Liver (tissue), 9 donors: ENCODE measurements around the gene ABLIM2. TPM values are rescaled to one million over a fixed set of nuclear protein-coding genes. Genes with fewer than 3 reads are reported as not detected.

Experiments
- DNase-seq: peaks from one replicate; pipeline ENCODE4 v3.0.0-alpha.2; 2017; ENCODE audit warnings: low spot score
- H3K27ac ChIP-seq, 2 donors: one replicate each; pipeline ENCODE4 v1.7.0; 2013; ENCODE audit warnings: inconsistent platforms in 2 of 2, low read length in 2 of 2, control low read depth in 1 of 2, low read depth in 1 of 2, mild to moderate bottlenecking in 1 of 2
- H3K27me3 ChIP-seq, 4 donors: one replicate each; pipeline versions ENCODE4 v1.6.1 to v1.7.0; 2013; ENCODE audit warnings: low read length in 3 of 4, inconsistent platforms in 1 of 4, mild to moderate bottlenecking in 1 of 4, moderate library complexity in 1 of 4; ENCODE audit not compliant: control insufficient read depth in 4 of 4, insufficient read depth in 4 of 4
- H3K36me3 ChIP-seq, 4 donors: one replicate each; pipeline versions ENCODE4 v1.6.1 to v1.7.0; 2013; ENCODE audit warnings: low read length in 3 of 4, mild to moderate bottlenecking in 3 of 4, low read depth in 1 of 4, moderate library complexity in 1 of 4; ENCODE audit not compliant: control insufficient read depth in 4 of 4, insufficient read depth in 3 of 4
- H3K4me1 ChIP-seq, 4 donors: one replicate each; pipeline versions ENCODE4 v1.6.1 to v1.7.0; 2013; ENCODE audit warnings: low read length in 3 of 4, mild to moderate bottlenecking in 3 of 4, moderate library complexity in 1 of 4; ENCODE audit not compliant: control insufficient read depth in 4 of 4, insufficient read depth in 4 of 4
- H3K4me3 ChIP-seq, 3 donors: one replicate each; pipeline versions ENCODE4 v1.6.1 to v1.7.0; 2013; ENCODE audit warnings: low read length in 3 of 3, control low read depth in 1 of 3, low read depth in 1 of 3, mild to moderate bottlenecking in 1 of 3
- H3K9ac ChIP-seq, 2 donors: one replicate each; pipeline ENCODE4 v1.7.0; 2013; ENCODE audit warnings: low read length in 2 of 2, mild to moderate bottlenecking in 2 of 2, moderate library complexity in 2 of 2, control low read depth in 1 of 2, low read depth in 1 of 2
- H3K9me3 ChIP-seq, 4 donors: one replicate each; pipeline versions ENCODE4 v1.6.1 to v1.7.0; 2013; ENCODE audit warnings: low read length in 3 of 4; ENCODE audit not compliant: control insufficient read depth in 4 of 4
- ATF3 ChIP-seq: IDR thresholded peaks from 2 replicates; pipeline ENCODE4 v1.6.1; 2016; ENCODE audit warnings: antibody characterized with exemption
- CTCF ChIP-seq: fragments of 150-350 bp; IDR thresholded peaks from 2 replicates; pipeline ENCODE4 v1.5.1; 2017; ENCODE audit warnings: improper control_type of control experiment, low read depth, low read length; ENCODE audit not compliant: missing input control
- EGR1 ChIP-seq, 2 donors: IDR thresholded peaks; 2 replicates each; pipeline ENCODE4 v1.6.1; 2016 to 2018; ENCODE audit warnings: antibody characterized with exemption in 2 of 2, low read depth in 2 of 2
- FOXA2 ChIP-seq: IDR thresholded peaks from 2 replicates; pipeline ENCODE4 v1.6.1; 2016; ENCODE audit warnings: antibody characterized with exemption
- GABPA ChIP-seq, 2 donors: IDR thresholded peaks in 1 of 2; conservative IDR thresholded peaks in 1 of 2; 2 replicates each; pipeline ENCODE4 v1.6.1; 2016; ENCODE audit warnings: antibody characterized with exemption in 2 of 2, mild to moderate bottlenecking in 1 of 2, moderate library complexity in 1 of 2
- HNF4A ChIP-seq, 2 donors: conservative IDR thresholded peaks; 2 replicates each; pipeline ENCODE4 v1.6.1; 2016; ENCODE audit warnings: antibody characterized with exemption in 2 of 2, mild to moderate bottlenecking in 2 of 2
- JUND ChIP-seq, 2 donors: IDR thresholded peaks; 2 replicates each; pipeline ENCODE4 v1.6.1; 2016; ENCODE audit warnings: antibody characterized with exemption in 2 of 2
- MAX ChIP-seq: IDR thresholded peaks from 2 replicates; pipeline ENCODE4 v1.6.1; 2016; ENCODE audit warnings: antibody characterized with exemption
- REST ChIP-seq: IDR thresholded peaks from 2 replicates; pipeline ENCODE4 v1.6.1; 2016; ENCODE audit warnings: antibody characterized with exemption, mild to moderate bottlenecking
- YY1 ChIP-seq: IDR thresholded peaks from 2 replicates; pipeline ENCODE4 v1.6.1; 2016; ENCODE audit warnings: antibody characterized with exemption, mild to moderate bottlenecking
- ZBTB33 ChIP-seq: IDR thresholded peaks from 2 replicates; pipeline ENCODE4 v1.6.1; 2016; ENCODE audit warnings: antibody characterized with exemption
- WGBS: extraction: QIAGEN DNeasy Blood & Tissue Kit; methylation state at CpG from one replicate; pipeline ENCODE4 v1.1.7; 2013; 5-methylcytosine and 5-hydroxymethylcytosine counted together
- polyA plus RNA-seq, 2 donors: library from polyadenylated mRNA; stranded (reverse) in 1 of 2; unstranded in 1 of 2; fragments of 200-250 nt in 1 of 2; fragments of >200 nt in 1 of 2; fragmentation: Nextera tagmentation in 1 of 2; extraction: Ambion mirVana in 1 of 2; gene quantifications; one replicate each; pipeline versions ENCODE4 v1.2.1 to v1.2.3, GENCODE V29; 2013 to 2015
- total RNA-seq, 2 donors: library from RNA; depleted of rRNA; stranded (reverse); fragments of >200 nt; gene quantifications; one replicate each; pipeline ENCODE4 v1.2.3, GENCODE V29; 2014
- donor health status: healthy.
- donor health status: healthy.
- donor health status: healthy.
- donor health status: healthy.
- donor health status: healthy.

The ABLIM2 gene
- total and polyA plus RNA-seq, 4 donors: 0.75 to 2.5 (median 0.93) TPM

- Histone ChIP-seq H3K36me3 (no peaks in the 10 kb centered on the region), H3K27me3 (no peaks in the 10 kb centered on the region), H3K9ac (no peak overlapping the region), H3K4me1 (peaks cover 8 to 25% (median 17%) of the 10 kb centered on the region in 4 donors), H3K27ac (no peak overlapping the region), H3K4me3 (no peak overlapping the region), H3K9me3 (no peaks in the 10 kb centered on the region)
- no peak for TF ChIP-seq ZBTB33
- no peak for TF ChIP-seq EGR1 (IDR thresholded peaks at IDR 0.05; ENCODE audit: low read depth in 2 of 2)
- TF ChIP-seq JUND (IDR thresholded peaks at IDR 0.05): no peak
- DNase-seq: no peak
- WGBS: 88% methylated on average over 4 of the region's 4 CpGs
Measured at GRCh38 chr4:8160233-8160560, 1.6 kb upstream of the ABLIM2 start.

- WGBS: 39% methylated on average over 13 of the region's 13 CpGs
- Histone ChIP-seq H3K4me3 (peak overlapping the region; percentile 65 to 89 (median 66)), H3K9ac (peak overlapping the region in 1 of 2 donors; percentile 58), H3K27me3 (no peaks in the 10 kb centered on the region), H3K36me3 (no peaks in the 10 kb centered on the region), H3K4me1 (peaks cover 8 to 25% (median 17%) of the 10 kb centered on the region in 4 donors), H3K27ac (no peak overlapping the region), H3K9me3 (no peaks in the 10 kb centered on the region)
- TF ChIP-seq CTCF (no peak), GABPA (IDR thresholded peaks at IDR 0.05 in 1 of 2, conservative IDR thresholded peaks at IDR 0.05 in 1 of 2) (no peak), MAX (no peak), YY1 (no peak), HNF4A (conservative IDR thresholded peaks at IDR 0.05) (no peak), ATF3 (no peak)
- no peak for DNase-seq
Measured at GRCh38 chr4:8159537-8160232, 1.1 kb upstream of the ABLIM2 start.

GRCh38 chr4:8157944-8158709 is 486 bp downstream of the ABLIM2 start:
- H3K36me3 ChIP-seq: no peaks in the 10 kb centered on the region
- peaks cover 8 to 25% (median 17%) of the 10 kb centered on the region in 4 donors for H3K4me1 ChIP-seq
- 3% methylated on average over 70 of the region's 70 CpGs for WGBS
- no peak for DNase-seq
- H3K27me3 ChIP-seq: no peaks in the 10 kb centered on the region
- no peaks in the 10 kb centered on the region for H3K9me3 ChIP-seq
- no peak overlapping the region for H3K27ac ChIP-seq
- no peak overlapping the region for H3K9ac ChIP-seq
- H3K4me3 ChIP-seq: peak overlapping the region; percentile 60 to 79 (median 76)
- TF ChIP-seq MAX: no peak
- no peak for TF ChIP-seq FOXA2
- no peak for TF ChIP-seq YY1
- TF ChIP-seq CTCF: no peak
- no peak for TF ChIP-seq JUND (IDR thresholded peaks at IDR 0.05)
- no peak for TF ChIP-seq EGR1 (IDR thresholded peaks at IDR 0.05; ENCODE audit: low read depth in 2 of 2)
- no peak for TF ChIP-seq REST
